HG03095 (cell line): ENCODE data around the gene MAP3K14.

ENCODE experiments used
- ATAC-seq: cut with Tn5 transposase; IDR thresholded peaks from one replicate; pipeline ENCODE4 v1.9.1; 2021; ENCODE audit warnings: moderate library complexity; ENCODE audit not compliant: unreplicated experiment

MAP3K14 gene

DNA sequence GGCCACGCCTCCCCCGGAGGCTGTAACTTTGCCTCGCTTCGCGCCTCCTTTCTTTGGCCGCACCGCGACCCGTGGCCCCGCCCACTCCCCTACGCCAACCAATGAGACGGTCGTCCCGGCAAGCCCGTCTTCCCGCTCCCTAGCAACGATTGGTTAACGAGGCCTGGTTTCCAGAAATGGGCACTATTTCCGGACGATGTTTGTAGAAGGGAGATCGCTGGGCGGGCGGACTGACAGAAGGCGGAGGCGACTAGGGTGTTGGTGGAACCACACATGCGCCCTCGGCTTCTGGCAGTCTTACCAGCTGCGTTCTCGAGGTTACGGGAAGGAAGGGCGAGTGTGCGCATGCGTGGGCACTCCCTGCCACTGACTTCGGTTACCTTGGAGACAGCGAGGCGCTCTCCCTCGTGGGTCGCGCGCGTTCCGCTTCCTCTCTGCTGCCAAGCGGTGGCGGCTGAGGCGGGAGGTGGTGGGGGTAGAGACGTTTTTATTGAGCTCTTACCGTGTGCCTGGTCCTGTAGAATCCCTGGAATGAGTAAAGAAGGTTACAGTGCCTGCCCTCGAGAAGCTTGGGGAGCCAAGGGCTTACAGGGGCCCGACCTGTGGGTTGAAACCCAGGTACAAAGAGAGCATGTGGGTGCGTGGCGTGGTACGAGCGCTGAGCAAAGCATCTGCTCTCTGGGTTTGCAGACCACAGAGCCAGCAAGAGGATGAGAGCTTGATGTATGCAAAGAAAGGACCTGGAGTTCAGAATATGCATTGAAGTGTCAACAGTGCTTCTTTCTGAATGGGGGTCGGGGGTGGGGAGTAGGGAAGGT, 500 bp upstream of the MAP3K14 start:
- peak; percentile 52 for ATAC-seq

DNA sequence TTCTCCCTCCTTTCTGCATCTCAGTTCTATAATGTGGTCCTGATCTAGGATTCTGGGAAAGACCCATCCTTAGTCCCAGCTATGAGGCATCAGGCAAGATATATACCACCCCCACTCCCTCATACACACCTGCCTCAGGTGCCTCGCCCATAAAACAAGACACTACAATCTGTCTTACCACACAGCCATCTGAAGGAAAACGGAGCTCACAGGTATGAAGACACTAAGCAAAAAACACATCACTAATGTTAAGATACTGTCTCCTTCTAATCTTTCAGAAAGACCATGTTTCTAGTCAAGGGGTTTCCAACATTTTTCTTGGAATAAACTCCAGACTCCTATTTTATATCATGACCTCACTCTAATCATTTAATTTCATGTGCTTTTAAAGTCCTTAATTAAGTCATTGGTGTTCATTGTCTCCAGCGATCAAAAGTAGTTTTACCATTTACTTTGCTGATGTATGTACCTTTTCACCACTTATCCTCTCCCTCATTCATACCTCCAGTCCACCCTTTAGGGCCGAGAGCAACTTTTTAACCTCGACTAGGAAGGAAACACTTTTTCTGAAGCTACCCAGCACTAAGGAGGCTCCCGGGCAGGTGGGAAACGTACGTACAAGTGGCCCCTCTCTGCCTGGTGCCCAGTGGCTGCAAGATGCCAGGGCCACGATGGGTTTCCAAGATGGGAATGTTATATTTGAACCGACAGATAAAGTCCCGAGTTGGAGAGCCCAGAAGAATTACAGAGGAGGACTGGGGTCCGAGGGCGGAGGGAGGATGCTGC, 979 bp downstream of the MAP3K14 start:
- ATAC-seq, result no peak

DNA sequence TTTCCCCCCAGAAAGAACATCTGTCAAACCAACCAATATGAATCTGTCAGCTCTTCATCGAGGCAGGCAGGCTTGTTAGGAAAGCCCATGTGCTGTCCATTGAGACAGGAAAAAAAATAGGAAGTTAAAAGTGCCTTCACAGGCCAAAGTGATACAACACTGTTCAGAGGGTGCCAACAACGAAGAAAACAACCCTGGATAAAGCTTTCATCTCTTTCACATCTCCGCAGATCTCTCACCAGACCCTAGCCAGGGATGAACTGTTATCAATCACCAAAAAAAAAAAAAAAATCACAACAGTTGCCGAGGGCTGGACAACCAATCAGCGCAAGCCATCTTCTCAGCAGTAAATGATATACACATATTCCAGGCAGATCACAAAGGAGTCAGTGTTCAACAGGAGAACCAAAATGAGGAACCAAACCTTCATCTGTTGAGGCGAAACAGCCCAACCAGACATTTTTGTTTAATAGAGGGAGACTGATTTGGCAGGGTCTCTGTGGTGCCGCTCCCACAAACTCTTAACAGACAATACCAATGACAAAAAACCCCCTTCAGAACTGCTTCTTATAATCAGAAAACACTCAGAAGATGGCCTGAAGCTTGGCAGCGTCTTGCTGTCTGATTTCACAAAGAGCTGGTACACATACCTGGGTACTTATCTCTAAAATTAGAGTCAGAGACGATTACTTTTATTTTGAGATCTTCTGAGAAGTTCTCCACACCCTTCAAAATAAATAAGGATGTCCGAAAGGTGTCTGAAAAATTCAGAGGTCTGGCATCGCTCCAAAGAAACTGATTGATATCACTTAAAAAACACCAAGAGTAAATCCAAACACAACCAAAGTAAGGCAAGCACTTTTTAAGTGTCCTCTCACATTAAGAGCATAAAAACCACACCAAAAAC, 1.8 kb downstream of the MAP3K14 start:
- no peak for ATAC-seq

DNA sequence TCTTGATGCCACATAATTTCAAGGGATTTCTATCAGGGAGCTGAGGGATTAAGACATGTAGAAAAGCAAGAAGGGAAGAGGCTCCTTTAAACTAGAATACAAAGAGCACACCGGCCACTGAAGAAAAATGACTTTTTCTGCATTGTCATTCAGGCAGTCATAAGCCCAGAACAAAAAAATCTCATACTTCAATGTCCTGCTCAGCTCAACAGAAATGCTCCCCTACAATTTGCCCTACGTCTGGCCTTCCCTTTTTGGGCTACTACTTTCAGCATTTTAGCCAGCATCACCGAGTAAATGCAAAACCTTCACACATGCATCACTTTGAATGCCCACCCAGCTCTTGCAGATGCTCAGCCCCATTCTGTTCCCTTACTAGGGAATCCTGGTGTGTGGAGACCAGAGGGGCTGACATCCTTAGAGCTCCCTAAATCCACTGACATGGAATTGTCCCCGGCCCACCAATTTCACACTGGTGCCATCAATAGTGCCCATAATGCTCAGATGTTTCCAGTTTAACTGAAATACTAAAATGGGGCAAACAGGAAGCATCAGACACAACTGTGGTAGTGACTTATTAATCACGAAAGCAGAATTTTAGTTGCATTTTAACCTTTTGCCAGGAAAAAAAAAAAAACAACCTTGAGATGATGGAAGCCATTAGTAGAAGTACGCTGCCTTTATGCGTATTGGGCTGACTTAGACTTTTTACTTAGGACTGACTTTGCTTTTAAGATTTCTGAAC, 2.7 kb downstream of the MAP3K14 start:
- no peak for ATAC-seq

DNA sequence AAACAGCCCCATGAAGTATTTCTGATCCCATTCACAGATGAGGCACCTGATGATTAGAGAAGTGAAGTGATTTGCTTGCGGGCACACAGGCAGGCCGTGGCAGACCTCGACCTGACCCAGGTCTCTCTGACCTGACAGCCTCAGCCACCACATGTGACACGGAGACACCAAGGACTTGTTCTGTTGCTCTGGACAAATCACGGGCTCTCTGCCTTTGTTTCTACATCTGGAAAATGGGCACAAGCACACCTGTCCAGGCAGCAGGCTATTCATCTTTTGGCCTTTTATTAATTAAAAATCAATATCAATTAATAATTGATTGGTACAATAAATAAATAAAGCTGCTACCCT, 3.4 kb downstream of the MAP3K14 start:
- ATAC-seq, result no peak

DNA sequence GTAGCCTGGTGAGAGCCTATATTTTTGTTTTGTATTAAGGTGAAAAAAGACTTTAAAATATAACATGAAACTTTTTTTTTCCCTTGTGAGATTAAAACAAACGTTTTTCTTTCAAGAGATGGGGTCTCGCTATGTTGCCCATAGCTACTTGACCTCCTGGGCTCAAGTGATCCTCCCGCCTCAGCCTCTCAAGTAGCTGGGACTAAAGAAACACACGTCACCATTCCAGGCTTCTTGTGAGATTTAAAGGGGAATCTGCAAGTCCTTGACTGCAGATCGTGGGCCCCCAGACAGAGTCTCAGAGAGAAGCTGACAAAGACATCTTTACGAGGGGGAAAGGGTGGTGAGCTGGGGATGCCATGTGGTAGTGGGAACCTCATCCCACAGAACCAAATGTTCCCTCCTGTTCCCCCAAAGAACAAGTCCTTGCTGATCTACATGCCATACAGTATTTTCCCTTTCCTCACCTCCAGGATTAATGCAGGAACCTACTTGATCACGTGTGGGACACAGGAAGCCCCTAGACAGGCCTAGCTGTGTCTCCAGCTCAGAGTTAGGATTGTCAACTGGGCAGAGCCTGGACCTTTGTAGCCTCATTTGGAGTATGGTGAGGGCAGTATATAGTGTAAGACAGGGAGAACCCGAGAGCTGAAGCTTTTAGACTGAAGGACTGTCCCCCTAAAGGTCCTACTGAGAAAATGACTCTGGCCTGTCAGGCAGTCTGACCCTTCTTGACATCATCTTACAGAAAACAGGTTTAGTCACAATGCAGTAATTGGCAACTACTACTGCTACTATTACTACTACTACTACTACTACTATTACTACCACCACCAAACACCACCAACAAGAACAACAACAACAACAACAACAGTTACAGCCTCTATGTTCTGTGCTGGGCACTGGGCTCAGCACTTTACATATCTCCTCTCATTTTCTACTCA, 4.1 kb downstream of the MAP3K14 start:
- ATAC-seq, result no peak

DNA sequence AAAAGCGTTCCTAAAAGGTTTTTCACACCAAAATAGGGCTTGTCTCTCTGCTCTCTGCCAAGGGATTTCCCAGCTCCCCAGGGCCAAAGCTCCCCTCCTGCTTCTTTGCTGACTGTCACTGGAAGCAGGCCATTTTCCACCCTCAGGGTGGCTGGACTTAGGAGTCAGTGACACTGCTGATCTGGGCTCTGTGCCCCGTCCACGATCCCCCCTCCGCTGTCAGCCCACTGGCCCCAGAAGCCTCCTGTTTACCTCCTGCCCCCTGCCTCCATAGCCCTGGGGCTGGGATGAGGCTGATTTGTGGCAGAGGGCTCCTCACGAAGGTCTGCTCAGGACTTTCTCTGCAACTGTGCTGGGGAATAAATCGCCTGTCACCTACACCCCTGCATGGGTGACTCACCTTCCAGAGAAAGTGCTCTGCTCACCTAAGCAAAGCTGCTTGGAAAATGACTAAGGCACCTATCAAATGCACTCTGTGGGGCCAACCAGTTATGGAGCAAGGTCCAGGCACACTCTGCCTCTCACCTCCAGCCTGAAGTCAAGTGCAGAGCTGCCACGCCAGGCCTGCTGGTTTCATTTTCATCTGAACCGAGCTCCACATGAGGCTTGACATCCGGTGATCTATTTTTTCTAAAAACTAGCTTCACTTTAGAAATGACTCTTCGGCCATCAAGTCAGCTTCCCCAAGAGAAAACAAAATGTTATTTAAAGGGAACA, 4.9 kb downstream of the MAP3K14 start:
- ATAC-seq, result no peak

DNA sequence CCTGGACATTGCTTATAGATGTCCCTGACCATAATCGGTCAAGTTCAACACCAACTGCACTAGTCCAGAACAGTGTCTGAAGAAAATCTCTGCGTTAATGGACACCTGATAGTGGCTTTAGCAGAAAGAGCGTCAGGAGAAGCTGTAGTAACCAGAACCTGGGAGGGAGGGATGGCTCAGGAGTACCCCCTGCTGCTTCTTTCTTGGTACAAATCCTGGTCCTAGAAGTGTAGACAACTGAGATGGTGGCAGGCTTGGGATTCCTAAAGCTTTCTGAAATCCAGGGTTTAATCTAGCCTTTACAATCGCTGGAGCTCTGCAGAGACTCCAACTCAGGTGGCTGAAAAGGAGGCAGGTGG, 5.4 kb downstream of the MAP3K14 start:
- ATAC-seq, result no peak

DNA sequence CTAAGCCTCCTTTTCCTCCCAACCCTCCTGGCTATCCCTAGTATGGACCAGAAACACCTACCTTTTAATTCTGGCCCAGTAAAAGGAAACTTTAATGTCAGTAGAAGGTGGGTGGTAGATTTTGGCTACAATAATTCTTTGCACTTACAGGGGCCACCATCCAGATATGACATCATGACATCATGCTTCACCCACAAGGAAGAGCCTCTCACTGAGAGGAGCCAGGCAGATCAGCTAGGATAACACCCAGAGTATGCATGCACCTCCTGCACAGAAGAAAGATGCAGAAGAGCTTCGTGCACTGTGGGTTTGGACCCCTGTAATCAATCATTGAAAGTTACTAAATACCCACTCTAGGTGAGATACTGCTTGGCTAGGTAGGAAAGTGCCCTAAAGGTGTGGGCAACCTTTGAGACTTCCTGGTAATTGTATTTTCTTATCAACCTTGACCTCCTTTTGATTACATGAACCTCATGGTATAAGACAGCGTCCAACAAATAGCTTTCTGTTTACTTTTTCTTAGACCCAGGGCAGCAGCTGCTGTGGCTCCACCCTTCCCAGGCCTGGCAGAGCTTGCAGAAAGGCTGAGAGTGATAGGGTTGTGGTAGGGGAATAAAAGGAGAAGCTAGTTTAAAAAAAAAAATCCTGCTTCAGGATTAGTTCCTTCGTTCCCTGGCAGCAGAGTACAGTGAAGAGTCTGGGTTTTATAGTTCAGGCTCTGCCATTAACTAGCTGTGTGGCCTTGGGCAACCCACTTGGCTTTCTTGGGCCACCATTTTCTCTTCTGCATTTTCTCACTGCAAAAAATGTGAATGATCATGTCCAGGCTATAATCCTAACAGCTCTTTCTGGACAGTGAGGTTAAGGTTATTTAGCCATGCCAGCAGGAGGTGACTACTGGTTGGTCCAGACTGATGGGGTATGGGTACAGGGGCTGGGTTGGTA, 6.2 kb downstream of the MAP3K14 start:
- no peak for ATAC-seq

DNA sequence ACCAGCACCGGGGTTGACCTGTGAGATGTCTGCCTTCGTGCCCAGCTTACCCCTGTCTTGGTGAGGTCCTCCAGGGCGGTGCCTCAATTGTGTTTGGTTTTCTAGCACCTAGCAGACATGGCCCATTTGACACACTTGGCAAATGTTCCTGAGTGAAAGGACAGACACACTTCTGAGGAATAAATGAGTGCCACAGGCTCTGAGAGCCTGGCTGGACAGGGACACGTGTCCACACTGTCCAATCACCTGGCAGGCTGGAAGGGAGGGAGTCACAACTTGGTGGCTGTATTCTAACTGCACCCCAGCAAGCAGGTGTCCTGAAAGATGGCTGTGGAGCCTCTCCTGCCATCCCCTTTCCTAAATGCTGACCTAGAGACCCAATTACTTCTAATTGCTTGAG, 7.4 kb downstream of the MAP3K14 start:
- ATAC-seq, result no peak

DNA sequence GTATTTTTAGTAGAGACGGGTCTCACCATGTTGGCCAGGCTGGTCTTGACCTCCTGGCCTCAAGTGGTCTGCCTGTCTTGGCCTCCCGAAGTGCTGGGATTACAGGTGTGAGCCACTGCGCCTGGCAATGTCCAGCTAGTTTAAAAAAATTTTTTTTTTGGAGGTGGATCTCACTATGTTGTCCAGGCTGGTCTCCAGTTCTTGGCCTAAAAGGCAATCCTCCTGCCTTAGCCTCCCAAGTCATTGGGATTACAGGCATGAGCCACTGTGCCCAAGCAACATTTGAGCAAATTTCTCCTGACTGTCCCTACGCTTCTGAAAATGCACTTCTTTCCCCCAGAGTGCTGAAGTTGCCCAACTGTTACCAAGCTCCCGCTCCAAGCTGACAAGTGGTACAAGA, 8.0 kb downstream of the MAP3K14 start:
- ATAC-seq, result no peak

DNA sequence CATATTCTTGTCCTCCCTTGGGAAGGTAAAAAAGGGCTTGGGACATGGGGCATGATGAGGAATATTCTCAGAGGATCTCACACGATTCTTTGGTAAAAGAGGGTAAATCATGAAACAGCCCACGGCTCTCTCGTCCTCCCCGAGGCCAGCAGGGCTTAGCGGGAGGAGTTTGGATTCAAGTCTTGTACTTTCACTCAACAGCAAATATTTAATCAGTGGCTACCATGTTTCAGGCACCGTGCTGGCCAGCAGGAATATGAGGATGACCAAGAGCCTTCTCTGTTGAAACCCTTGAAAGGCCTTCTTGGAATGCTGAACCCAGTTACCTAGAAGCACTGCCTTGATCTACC, 8.8 kb downstream of the MAP3K14 start:
- ATAC-seq, result no peak

DNA sequence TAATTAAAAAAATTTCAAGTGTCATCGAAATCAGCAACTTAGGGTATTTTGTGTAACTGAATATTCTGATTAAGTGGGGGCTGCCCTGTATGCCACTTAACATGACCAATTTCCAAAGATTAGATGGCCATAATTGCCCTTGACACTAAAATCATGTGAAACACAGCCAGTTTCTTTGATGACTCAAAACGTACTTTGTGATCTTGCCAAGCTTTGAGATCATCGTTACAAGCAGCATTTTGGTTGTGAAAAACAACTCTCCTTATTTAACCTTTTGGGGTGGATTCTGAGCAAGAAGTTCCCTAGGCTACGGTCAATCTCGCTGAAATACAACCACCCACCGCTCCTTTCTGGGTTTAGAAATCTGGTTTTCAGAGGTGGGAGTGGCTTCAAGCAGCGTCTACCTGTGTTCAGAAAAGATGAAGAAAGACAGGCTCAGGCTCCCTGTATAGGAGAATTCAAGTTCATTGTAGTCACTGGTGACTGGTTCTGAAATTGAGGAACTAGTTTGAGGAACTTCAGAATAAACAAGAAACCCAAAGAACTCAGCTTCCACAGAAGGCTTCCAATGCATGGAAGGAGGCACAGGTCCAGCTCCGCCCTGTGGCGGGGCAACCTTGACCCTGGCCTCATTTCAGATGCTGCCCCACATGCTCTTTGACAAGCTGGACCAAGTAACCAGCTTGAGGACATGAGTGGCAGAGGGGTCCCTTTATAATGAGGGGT, 9.4 kb downstream of the MAP3K14 start:
- ATAC-seq, result no peak

DNA sequence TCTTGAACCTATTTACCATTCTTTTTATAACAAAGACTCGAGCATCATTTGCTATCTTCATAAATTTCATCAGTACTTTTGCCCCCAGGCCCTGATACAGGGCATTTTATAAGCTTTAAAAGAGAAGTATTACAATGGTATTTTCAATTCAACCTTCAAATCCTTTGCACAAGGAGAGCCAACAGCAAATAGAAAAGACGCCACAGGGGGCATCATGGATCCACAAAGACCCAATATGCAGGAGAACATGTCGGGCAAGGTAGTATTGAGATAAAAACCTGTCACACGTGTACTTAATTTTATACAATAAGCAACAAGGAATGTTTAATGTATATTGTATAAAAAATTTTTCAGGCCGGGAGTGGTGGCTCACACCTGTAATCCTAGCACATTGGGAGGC, 10.2 kb downstream of the MAP3K14 start:
- no peak for ATAC-seq

DNA sequence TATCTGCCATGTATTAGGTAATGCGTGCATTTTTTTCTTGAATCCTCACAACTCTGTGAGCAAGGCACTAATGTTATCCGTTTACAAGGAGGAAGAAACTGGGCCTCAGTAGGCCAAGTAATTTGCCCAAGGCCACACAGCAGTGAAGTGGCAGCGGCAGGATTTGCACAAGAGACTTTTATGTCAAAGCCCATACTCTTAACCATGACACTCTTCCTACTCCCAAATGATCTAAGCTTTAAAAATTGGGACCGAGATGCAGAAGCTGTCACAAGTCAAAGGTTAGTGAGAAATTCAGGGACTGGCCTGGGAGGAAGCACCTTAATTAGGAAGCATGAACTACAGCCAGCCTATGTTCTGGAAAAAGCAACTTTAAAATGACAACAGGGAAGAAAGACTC, 10.7 kb downstream of the MAP3K14 start:
- no peak for ATAC-seq

DNA sequence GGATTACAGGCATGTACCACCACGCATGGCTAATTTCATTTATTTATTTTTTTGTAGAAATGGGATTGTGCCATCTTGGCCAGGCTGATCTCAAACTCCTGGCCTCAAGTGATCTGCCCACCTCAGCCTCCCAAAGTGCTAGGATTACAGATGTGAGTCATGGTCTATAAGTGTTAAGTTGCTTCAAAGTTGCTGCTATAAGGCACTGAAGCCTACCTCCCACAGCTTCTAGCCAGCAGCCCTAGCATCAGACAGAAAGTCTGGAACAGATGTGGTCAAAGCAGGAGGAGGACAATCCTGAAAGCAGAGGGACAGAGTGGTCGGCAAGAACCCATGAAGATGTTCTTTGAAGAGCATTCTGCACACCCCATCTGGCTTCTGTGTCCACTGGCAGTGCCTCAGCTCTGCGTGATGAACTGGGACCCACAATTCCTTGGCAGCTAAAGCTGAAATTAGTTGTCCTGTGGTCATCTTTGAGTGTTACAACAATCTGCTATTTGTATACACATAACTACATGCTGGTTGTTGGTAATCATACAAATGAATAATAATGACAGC, 11.2 kb downstream of the MAP3K14 start:
- no peak for ATAC-seq

DNA sequence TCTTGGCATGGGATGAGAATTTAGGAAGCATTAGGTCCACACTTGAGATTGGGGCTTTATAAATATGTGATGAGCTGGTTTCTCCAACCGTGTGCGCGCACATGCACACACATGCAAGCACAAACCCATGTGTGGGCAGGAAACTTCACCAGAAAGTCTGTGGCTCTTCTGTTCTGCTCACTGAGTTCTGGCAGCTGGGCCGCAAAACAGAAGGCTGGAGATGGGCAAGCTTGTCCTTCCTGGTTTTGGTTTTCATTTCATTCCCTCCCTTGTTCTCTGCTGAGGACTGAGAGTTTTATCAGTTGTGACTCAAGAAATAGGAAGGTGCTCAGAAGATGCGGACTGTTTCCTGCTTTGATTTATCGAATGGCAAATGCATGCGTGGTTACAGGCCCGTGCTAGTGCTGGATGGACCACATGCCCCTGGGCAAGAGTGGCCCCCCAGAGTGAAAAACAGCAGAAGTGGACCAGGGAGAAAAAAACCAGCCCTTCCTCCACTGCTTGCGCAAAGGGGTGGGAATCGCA, 14.1 kb downstream of the MAP3K14 start:
- ATAC-seq, result peak; percentile 44
